GM18498 (cell line): Measurements from ENCODE around the gene PVRIG.
"Not testable (repeated sequence)": the region's sequence is repeated elsewhere in the genome, so short reads cannot be mapped to it uniquely, and the experiment has no call there.

Source experiments
- ATAC-seq: cut with Tn5 transposase; IDR thresholded peaks from one replicate; pipeline ENCODE4 v1.9.1; 2021; ENCODE audit warnings: mild to moderate bottlenecking, moderate library complexity; ENCODE audit not compliant: unreplicated experiment

The PVRIG gene

DNA sequence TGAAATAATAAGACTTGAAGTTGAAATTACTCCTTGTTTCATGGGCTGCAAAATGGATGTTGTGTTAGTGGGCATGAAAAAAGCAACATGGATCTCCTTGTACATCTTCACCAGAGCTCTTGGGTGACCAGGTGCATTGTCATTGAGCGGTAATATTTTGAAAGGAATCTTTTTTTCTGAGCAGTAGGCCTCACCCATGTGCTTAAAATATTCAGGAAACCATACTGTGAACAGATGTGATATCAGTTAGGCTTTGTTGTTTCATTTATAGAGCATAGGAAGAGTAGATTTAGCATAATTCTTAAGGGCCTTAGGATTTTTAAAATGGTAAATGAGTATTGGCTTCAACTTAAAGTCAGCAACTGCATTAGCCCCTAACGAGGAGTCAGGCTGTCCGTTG is 26.8 kb upstream of the PVRIG start:
- ATAC-seq: no peak

DNA sequence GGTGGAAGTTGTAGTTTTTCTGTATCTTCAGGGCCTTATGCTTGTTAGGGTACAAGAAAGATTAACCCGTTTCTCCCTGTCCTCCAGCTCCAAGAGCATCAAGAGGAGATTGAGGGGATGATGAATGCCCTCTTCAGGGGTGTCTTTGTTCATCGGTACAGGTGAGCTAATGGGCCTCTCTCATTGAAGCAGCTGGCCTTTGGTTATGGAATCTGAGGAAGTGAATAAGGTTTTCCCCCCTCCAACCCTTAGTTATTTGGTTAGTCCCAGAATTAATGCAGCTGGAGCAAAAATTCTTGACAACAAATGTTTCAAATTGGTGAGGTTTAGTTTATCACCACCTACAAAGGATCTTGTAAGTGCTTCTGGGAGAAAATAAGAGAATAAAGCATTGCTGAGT is 24.5 kb upstream of the PVRIG start:
- no peak for ATAC-seq

DNA sequence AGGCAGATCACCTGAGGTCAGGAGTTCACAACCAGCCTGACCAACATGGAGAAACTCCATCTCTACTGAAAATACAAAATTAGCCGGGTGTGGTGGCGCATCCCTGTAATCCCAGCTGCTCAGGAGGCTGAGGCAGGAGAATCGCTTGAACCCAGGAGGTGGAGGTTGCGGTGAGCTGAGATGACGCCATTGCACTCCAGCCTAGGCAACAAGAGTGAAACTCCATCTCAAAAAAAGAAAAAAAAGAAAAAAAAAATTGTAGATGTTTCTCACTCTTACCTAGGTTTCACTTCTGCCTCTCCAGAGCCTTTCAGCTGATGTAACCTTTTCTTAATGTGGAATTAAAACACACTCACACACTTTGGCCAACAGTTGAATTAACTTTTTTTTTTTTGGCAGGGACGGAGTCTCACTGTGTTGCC is 23.8 kb upstream of the PVRIG start:
- not testable (repeated sequence) for ATAC-seq

DNA sequence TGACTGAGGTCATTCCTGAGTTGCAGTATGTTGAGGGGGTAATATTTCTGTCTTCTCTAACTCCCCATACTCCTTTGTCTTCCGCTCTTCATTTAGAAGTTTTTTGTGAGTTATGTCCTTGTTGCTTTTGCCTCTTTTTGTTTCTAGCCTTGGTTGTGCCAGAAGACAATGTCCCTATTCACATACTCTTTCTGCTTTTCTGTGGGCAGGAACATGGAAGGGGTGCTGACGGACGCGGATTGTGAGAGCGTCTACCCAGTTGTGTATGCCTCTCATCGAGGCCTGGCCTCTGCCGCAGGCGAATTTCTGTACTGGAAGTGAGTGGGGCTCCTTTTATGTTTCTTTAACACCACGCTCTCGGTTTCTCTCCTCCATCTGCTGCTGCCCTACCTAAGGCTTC is 21.5 kb upstream of the PVRIG start:
- no peak for ATAC-seq

DNA sequence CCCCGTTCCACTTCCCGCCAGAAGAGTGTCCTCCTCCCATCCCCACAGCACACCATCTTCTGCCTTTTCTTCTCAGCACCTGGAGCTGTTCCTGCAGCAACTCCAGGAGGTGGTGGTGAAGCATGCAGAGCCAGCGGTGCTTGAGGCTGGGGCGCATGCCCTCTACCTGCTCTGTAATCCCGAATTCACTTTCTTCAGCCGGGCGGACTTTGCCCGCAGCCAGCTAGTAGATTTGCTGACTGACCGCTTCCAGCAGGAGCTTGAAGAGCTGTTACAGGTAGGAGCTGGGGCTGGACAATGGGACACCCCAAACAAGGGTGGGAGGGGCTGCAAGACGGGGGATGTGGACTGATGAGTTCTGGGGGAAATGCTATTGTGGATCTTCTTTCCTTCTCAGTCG is 19.1 kb upstream of the PVRIG start:
- ATAC-seq: no peak

DNA sequence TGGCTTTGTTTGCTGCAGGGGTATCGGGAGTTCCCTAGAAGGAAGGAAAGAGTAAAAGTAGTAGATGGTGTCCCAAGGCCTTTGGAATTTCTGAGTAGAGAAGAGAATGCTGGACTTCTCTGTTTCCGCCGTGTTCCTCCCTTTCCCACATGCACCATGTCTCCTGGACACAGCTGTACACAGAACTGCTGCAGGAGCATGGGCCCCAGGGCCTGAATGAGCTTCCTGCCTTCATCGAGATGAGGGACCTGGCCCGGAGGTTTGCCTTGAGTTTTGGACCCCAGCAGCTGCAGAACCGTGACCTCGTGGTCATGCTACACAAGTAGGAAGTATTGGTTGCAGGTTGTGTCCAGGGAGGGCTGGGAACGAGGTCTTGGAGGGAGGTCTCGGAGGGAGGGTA is 15.3 kb upstream of the PVRIG start:
- ATAC-seq: no peak

DNA sequence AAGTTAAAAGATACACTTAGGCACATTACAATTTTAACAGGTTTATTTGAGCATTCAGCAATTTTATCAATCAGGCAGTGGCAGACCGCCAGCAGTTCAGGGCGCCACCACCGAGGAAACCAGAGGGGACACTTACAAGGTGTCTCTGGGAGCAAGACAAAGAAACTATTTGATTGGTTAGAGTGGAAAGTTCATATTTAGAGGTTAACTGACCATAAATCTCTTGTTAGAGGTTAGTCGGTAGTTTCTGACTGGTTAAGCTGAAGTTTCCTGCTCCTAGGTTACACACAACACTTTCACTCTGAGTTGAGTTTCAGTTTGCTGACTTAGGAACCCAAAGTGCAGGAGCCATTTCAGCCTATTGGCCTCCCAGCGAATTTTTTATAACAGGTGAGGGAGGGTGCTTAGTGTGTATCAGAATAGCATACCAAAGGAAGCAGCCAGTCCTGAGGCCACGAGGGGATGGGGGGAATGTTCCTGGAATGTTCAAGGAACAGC is 10.8 kb upstream of the PVRIG start:
- peak; percentile 70 for ATAC-seq

DNA sequence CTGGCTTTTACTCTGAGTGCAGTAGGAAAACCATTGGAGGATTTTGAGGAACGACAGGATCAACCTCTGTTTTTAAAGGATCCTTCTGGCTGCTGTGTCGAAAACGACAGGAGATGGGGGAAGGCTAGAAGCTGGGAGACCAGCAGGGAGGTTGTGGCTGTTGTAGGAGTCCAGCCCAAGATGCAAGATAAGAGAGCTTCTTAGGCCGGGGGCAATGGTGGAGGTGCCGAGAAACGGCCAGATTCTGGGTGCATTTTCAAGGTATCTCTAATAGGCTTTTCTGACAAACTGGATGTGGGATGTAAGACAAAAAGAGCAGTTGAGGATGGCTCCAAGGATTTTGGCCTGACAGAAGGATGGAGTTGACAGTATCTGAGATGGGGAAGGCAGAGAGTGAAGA is 10.3 kb upstream of the PVRIG start:
- no peak for ATAC-seq

DNA sequence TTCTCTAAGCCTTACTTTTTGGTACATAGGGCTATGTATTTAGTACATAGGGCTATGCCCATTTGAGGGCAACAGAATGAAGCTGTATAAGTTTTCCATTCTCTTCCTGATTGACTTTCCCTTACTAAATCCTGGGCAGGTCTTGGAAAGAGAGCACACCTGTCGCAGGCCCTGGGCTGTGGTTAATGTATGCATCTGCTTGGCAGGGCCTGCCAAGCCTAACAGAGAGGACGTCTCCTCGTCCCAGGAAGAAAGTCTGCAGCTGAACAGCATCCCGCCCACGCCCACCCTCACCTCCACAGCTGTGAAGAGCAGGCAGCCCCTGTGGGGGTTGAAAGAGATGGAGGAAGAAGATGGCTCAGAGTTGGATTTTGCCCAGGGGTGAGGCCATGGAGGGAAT is 8.9 kb upstream of the PVRIG start:
- no peak for ATAC-seq

DNA sequence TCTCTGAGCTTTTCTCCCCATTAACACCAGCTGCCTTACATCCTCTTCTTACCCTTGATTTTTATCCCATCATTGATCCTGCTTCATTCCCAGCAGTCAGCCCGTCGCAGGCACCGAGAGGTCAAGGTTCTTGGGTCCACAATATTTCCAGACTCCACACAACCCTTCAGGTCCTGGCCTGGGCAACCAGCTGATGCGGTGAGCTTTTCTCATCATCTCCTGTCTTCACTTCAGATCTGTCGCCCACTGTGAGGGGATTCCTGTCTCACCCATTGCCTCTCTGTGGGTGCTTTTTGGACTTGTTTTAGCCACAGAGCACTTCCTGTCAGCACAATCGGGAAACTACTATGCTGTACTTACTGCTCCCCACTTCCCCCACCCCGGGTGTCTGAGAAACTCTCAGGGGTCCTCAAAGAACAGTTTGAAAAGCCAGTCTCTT is 8.4 kb upstream of the PVRIG start:
- no peak for ATAC-seq

DNA sequence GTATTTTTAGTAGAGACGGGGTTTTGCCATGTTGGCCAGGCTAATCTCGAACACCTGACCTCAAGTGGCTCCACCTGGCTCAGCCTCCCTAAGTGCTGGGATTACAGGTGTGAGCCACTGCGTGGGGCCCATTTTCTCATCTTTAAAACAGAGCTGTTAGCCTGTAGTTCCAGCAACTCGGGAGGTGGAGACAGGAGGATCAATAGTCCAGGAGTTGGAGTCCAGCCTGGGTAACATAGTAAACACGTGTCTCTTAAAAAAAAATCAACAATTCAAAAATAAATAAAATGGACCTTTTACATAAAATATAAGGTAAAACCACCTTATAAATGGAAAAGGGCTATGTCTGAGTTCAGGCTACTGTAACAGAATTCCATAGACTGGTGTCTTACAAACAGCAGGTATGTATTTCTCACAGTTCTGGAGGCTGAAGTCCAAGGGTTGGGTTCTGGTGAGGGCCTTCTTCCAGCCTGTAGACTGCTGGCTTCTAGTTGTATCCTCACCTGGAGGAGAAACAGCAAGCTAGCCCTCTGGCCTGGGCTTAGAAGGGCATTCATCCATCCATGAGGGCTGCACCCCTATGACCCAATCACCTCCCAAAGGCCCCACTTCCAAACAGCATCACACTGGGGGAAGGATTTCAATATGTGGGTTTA is 7.0 kb upstream of the PVRIG start:
- ATAC-seq: no peak

DNA sequence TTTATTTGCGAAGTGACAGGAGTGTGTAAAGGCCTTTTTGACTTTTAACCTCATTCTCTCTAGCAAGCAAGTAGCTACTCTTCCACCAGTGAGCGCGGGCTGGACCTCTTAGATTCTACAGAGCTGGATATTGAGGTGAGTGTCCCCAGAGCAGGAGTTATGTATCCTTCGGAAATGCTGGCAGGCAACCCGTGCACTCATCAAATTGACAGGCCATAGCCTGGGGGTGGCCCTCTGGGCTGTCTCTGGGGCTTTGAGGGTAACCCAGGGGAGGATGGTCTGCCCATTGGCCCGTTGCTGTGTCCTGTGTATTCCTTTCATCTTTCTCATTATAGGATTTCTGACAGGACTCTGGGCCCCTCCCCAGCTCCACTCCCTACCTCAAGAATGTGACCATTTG is 6.1 kb upstream of the PVRIG start:
- ATAC-seq: no peak

DNA sequence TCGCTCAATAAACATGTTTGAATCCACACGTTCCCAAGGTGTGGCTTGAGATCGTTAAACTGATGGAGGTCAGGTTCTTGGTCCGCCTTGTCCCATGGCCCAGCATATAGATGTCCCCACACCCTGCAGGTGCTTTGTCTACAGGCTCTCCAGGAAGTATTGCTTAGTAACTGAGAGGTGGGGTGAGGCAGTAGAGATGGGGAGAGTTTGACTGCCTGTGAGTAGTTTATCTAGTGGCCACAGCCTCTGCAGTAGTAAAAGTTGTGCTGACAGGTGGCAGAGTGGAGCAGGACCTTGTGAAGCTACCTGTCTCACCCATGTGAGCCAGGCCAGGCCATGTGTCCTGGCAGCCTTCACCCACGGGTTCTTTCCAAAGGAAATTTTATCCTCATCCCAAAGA is 5.4 kb upstream of the PVRIG start:
- not testable (repeated sequence) for ATAC-seq

DNA sequence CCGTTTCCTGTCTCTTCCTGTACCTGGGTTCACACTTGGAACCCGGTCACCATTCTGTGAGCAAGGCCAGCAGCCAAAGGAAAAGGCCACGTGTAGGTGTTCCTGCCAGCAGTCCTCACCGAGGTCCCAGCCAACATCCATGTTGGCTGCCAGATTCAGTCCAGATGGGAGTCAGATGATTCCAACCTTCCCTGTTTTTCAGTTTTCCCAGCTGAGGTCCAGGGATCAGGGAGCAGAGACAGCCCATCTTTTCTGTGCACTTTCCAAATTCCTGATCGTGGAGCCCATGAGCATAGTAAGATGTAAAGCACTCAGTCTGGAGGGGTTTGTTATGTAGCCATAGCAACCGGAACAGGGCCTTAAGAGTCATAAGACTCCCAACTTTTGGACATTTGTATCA is 3.9 kb upstream of the PVRIG start:
- ATAC-seq: no peak

DNA sequence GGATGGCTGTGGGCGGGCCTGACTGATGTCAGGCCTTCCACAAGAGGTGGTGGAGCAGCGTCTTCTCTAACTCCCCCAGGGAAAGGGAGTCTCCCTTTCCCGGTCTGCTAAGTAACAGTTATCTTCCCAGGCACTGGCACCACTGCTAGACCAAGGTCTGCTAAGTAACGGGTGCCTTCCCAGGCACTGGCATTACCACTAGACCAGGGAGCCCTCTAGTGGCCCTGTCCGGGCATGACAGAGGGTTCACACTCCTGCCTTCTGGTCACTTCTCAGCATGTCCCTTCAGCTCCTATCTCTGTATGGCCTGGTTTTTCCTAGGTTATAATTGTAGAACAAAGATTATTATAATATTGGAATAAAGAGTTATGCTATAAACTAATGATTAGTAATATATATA is 1.8 kb upstream of the PVRIG start:
- peak; percentile 6 for ATAC-seq

DNA sequence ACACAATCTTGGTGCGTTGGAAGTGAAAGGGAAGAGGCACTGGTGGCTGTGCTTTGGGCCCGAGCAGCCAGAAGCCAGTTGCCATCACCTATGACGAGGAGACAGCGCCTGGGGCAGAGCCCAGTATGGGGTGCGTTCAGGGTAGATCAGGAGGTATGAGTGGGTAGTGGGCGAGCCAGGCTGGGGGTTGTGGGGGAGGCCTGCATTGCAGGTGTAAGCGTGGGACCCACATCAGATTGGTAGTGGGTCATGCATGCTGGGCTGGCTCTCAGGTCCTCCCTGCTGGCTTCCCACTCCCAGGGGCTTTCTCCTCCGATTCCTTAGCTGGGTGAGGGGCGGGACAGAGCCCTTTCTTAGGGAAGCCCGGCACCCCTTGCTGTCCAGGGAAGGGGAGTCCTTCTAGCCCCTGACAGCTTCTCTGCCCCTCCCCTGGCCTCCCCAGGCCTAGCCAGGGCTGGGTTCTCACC is 445 bp upstream of the PVRIG start:
- ATAC-seq: no peak

DNA sequence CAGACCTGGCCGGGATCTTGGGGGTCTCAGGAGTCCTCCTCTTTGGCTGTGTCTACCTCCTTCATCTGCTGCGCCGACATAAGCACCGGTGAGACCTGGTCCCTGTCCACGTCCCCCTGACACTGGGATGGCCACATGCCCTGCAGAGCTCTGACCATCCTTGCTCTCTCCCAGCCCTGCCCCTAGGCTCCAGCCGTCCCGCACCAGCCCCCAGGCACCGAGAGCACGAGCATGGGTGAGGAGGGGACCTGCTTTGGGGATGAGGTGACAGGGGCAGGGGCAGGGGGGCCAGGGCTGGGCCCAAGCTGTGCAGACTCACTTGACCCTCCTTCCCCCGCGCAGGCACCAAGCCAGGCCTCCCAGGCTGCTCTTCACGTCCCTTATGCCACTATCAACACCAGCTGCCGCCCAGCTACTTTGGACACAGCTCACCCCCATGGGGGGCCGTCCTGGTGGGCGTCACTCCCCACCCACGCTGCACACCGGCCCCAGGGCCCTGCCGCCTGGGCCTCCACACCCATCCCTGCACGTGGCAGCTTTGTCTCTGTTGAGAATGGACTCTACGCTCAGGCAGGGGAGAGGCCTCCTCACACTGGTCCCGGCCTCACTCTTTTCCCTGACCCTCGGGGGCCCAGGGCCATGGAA is 959 bp downstream of the PVRIG start:
- ATAC-seq: peak; percentile 16

DNA sequence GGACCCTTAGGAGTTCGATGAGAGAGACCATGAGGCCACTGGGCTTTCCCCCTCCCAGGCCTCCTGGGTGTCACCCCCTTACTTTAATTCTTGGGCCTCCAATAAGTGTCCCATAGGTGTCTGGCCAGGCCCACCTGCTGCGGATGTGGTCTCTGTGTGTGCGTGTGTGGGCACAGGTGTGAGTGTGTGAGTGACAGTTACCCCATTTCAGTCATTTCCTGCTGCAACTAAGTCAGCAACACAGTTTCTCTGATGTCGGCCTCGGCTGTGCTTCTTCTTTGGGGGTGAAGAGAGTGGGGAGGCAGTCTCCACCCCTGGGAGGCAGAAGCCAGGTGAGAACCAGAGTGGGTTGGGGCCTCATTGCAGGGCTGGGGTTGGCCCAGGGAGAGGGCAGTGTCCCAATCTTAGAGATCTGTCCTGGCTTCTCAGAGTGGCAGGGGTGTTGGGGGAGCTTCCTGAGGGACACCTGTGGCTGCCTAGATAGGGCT is 1.5 kb downstream of the PVRIG start:
- ATAC-seq: peak; percentile 53

DNA sequence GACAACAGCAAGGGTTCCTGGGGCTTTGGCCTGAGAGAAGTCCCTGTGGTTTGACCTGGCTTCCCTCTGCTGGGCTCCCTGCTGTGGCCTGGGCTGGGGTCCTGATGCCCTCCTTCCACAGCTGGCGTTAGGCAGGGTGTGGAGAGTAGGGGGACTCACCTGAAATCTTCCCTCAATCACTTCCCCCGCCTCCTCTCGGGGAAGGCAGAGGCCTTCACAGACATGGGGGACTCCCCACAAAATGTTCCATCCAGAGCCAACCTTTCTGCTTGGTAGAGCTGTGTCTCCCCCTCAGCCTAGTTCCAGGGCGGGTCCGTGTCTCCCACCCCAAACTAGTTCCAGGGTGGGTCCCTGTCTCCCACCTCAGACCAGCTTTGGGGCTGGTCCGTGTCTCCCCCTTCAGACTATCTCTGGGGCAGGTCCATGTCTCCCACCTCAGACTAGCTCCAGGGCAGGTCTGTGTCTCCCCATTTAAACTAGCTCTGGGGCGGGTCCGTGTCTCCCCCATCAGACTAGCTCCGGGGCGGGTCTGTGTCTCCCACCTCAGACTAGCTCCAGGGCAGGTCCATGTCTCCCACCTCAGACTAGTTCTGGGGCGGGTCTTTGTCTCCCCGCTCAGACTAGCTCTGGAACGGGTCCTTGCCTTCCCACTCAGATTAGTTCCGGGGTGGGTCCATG is 2.2 kb downstream of the PVRIG start:
- ATAC-seq: no peak

DNA sequence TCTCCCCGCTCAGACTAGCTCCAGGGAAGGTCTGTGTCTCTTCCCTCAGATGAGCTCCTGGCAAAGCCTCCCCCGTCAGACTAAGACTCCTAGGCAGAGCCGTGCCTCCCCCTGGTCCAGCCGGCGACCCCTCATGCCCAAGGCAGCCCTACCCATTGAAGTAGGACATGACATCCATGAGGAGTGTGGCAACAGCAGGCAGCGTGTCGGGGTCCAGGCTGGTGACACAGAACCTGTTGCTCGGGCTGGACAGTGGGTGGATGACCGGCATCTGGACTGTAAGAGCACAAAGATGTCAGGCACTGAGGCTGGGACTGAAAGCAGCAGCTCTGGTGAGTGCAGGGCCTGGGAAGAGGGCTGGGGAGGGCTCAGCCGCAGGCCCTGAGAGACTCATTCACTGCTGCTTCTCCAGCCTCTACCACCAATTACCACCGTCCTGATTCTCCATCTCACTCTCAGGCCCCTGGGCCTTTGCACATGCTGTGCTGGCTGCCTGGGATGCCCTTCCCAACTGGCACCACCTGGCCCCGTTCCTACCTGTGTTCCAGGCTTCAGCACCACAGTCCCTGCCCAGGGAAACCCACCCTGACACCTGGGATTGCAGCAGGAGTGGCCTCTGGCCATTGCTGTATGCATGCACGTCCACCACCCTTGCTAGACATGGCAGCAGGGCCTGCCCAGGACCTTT is 2.8 kb downstream of the PVRIG start:
- no peak for ATAC-seq

DNA sequence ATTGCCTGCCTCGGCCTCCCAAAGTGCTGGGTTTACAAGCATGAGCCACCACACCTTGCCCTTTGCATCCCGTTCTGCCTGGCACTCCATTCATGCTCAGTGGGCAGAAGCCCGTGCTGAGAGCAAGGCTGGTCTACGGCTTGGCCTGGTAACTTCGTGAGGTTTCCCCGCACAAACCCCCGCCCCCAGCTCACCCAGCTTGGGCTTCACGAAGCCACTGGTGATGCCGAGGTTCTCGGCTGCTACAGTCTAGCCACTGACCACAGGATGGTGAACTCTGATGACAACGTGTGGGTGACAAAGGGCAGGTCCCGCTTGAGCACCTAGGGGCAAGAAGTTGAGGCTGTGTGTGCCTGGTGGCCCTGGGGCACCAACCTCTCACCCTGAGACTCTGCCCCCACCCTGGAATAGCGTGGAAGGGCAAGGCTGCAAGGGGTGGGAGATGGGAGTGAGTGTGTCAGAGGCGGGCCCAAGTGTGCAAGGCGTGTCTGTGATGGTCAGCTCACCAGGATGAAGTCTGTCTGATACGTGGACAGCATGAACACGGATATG is 3.7 kb downstream of the PVRIG start:
- ATAC-seq: not testable (repeated sequence)
